HG03521 (cell line): Measurements from ENCODE around the gene DPT.

Source experiments
- ATAC-seq: cut with Tn5 transposase; IDR thresholded peaks from one replicate; pipeline ENCODE4 v1.9.1; 2021; ENCODE audit warnings: mild to moderate bottlenecking, moderate library complexity; ENCODE audit not compliant: unreplicated experiment

Gene DPT

DNA sequence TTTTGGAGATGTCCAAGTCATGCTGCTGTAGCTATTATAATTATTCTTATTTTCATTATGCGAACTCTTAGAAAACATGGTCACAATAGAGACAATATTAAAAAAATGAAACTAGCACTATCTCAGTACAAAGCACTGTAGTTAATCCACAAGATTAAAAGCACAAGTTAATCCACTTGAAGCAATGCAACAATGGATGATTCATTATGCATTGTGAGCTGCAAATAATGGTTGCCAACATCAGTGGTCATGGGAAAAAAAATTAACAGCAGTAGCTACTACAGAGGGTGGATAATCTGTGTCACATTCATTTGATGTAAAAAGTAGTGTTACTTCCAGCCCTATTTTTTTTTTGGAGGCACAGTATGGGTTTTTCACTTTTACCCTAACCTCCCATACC is 56.7 kb downstream of the DPT start:
- no peak for ATAC-seq

DNA sequence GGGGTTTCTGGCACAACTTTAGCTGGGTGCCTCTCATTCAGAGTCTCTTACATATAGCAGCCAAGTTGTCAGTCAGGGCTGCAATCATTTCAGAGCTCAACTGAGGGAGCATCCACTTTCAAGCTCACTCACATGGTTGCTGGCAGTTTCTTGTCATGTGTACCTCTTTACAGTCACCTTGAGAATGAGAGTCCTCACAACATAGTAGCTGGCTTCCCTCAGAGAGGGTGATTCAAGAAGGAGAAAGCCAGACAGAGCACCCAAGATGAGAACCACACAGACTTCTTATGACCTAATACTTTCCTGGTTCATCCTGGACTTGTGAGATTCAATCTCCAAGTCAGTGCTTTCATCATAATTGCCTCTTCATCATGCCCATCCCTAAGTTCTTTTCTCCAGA is 57.2 kb downstream of the DPT start:
- no peak for ATAC-seq

DNA sequence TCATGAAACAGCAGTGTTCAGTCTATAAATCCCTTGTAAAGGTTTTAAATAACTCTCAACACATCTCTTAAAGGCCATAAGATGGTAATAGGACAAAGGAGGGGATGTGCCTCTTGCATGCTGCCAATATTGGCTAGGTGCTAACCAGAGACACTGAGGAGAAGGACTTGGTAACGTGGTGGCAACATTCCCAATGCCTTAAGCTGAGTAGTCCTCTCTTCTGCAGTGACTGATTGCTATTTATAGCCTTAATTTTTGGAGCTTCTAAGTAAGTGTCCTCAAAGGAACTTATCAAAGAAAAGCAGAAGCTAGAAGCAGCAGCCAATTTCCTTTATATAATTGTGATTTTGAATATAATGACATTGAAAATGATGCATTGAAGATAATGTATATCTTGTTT is 63.0 kb downstream of the DPT start:
- no peak for ATAC-seq

DNA sequence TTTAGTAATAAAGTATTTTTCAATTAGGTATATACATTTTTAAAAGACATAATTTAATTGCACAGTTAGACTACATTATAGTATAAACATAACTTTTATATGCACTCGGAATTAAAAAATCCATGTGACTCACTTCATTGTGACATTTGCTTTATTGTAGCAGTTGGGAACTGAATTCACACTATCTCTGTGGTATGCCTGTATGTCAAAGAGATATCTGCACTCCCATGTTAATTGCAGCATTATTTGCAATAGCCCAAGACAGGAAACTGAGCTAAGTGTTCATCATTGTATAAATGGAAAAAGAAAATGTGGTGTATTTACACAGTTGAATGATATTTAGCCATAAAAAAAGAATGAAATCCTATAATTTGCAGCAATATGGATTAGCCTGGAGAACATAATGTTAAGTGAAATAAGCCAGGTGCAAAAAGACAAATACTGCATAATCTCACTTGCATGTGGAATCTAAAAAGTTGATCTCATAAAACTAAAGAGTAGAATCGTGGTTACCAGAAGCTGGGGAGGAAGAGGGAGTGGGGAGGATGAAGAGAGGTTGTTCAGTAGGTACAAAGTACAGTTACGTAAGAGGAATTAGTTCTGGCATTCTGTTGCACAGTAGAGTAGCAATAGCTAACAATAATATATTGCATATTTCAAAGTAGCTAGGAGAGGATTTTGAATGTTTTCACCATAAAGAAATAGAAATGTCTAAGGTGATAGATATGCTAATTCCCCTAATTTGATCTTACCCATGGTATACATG is 64.8 kb downstream of the DPT start:
- no peak for ATAC-seq

DNA sequence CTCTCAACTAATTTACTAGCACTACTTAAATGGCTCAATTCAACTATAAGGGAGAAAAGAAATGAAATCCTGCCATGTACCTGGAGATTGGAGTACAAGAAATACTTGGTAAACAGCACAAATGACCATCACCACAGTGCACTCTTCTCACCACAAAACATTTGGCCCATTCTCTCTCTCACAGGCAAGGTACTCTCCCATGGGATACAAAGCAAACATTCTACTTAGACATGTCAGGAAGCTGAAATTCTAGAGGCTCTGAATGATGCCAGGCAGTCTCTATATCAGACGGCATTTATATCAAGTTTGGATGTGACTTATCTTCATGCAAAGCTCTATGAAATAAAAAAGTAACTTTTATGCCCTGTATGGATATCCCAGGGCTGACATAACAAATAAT is 72.5 kb downstream of the DPT start:
- no peak for ATAC-seq

DNA sequence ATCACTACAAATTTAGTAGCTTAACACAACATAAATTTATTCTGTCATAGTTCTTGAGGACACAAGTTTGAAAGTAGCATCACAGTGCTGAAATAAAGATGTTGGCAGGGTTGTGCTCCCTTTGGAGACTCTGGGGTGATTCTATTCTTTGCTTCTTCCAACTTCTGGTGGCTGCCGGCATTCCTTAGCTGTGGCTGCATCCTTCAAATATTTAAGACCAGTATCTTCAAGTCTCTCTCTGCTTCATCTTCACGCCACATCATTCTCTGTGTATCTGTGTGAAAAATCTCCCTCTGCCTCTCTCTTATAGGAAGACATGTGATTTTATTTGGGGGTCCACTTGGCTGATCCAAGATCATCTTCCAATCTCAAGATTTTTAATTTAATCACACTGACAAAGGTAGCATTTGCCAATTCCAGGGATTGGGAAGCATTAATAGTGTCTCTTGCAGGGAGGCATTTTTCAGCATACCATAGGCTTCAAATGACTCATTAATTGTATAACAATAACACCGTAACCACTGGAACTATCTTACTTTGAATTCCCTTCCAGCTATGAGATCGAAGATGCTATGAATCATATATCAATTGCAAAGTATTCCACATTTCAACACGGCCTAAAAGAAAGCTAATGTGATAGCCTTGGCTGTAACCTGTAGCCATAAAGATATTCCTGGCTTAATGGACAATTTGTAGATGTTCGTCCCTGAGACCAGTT is 74.6 kb downstream of the DPT start:
- no peak for ATAC-seq

DNA sequence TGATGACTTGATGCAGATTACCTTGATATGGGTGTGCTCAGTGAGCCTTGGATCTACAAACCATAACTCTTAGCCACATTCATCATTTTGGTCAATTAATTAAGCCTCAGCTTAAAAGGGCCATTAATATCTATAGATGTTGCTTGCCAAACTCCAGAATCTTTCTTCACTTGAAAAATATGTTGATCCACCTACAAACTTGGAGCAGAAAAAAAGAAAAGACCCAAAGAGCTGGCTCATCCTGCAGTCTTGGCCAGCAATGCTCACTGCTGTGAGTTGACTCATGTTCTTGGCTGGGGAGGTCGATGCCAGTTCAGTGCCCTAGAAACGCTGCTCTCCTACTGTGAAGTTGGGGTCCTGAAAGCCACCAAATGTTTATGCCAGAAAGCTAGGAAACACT is 75.4 kb downstream of the DPT start:
- ATAC-seq, result no peak

DNA sequence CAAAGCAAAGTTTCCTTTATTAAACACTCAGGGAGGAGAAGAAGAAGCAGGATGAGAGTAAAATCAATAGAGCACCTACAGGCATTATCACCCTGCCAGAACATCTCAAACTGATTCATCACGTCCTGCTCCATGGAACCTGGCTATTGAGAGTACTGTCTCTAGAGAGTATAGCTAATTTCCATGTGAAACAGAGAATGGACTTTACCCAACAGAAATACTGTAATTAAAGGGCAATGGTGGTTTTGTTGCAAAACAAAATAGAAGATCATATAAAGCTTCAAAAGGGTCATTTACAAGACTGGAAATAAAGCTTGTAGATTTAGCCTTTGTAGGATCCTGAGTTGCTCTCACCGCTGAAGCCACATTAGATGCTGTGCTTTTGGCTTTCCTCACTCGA is 83.3 kb downstream of the DPT start:
- no peak for ATAC-seq
